ENCODE data around the gene SLC43A2. TPM values are rescaled to one million over a fixed set of nuclear protein-coding genes. Genes with fewer than 3 reads are reported as not detected.

The SLC43A2 gene
- total RNA-seq, 1 donor from 2014 or later, result 2.4 TPM

DNA sequence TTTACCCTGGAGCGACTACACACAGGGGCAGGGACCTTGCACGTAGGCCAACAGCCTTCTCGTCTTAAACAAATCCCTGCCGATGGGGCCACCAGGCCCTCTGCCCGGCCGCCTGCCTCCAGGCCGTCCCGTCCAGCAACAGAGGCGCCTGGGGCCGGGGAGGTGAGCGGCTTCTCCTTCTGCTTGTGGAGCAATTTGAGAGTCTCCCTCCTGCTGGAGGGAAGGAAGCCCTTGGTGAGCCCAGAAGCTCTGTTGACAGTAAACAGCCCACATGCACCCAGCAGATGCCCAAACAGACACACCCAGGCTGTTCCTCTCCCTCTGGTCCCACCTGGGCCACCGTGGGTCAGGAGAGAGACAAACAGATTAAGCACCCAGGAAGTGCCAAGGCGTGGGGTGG is 8.1 kb downstream of the SLC43A2 start:
- TF ChIP-seq, protein P1, sequence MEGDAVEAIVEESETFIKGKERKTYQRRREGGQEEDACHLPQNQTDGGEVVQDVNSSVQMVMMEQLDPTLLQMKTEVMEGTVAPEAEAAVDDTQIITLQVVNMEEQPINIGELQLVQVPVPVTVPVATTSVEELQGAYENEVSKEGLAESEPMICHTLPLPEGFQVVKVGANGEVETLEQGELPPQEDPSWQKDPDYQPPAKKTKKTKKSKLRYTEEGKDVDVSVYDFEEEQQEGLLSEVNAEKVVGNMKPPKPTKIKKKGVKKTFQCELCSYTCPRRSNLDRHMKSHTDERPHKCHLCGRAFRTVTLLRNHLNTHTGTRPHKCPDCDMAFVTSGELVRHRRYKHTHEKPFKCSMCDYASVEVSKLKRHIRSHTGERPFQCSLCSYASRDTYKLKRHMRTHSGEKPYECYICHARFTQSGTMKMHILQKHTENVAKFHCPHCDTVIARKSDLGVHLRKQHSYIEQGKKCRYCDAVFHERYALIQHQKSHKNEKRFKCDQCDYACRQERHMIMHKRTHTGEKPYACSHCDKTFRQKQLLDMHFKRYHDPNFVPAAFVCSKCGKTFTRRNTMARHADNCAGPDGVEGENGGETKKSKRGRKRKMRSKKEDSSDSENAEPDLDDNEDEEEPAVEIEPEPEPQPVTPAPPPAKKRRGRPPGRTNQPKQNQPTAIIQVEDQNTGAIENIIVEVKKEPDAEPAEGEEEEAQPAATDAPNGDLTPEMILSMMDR (IDR thresholded peaks at IDR 0.05; ENCODE audit: insufficient read depth, low read length, severe bottlenecking), result no peak
- FAIRE-seq, result no peak
- DNase-seq (ENCODE audit: low read depth), result no peak
- H3K36me3 ChIP-seq (ENCODE audit: control insufficient read depth, insufficient read depth, low read length), result peaks cover 7% of the 10 kb centered on the region
- no peaks in the 10 kb centered on the region for H3K27me3 ChIP-seq (ENCODE audit: control insufficient read depth, insufficient read depth, low read length)
- no peak overlapping the region for H3K4me3 ChIP-seq (ENCODE audit: low read depth, low read length)

DNA sequence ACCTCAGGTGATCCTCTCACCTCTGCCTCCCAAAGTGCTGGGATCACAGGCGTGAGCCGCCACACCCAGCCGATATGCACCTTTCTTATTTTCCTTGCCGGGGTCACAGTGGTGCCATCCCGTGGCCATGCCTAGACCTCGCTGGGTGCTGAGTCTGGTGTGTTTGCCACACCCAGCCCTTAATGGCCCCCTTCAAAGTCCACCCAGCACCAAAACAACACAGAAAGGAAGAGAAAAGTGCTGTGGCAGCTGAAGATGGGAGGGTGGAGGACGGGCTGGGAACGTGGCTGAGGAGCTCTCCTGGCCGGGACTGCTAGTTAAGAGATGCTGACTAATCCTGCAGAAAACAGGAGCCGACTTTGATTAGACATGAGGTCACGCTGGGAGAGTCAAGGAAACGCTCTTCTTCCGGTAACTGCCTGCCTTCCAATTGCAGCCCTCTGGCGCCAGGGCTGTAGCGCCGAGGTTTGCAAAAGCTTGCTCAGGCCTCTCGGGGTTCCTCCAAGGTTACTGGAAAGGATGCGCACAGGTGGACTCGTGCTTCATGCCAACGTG is 10.9 kb downstream of the SLC43A2 start:
- no peak overlapping the region for H3K4me3 ChIP-seq (ENCODE audit: low read depth, low read length)
- peaks cover 6% of the 10 kb centered on the region for H3K36me3 ChIP-seq (ENCODE audit: control insufficient read depth, insufficient read depth, low read length)
- H3K27me3 ChIP-seq (ENCODE audit: control insufficient read depth, insufficient read depth, low read length), result no peaks in the 10 kb centered on the region
- DNase-seq (ENCODE audit: low read depth), result peak; percentile 55
- FAIRE-seq, result peak; percentile 40
- TF ChIP-seq, protein P1 (IDR thresholded peaks at IDR 0.05; ENCODE audit: insufficient read depth, low read length, severe bottlenecking), result no peak

DNA sequence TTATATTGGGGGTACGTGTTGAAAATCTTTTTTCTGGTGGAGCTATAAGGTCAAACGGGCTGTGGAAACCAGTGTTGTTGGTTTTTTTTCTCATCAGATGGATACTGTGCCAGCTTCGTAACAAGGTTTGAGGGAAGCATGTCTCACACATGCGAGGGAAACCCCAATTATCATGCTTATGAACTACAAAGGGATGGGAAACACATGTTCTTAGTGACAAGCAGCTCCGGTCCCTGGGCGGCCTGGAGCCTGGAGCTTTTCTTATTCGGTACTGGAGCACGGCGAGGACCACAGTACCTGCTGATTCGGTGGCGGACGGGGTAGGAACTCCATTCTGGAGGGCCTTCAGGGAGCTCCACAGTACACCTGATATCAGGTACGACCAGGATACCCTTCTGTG is 12.5 kb downstream of the SLC43A2 start:
- FAIRE-seq, result peak; percentile 36

DNA sequence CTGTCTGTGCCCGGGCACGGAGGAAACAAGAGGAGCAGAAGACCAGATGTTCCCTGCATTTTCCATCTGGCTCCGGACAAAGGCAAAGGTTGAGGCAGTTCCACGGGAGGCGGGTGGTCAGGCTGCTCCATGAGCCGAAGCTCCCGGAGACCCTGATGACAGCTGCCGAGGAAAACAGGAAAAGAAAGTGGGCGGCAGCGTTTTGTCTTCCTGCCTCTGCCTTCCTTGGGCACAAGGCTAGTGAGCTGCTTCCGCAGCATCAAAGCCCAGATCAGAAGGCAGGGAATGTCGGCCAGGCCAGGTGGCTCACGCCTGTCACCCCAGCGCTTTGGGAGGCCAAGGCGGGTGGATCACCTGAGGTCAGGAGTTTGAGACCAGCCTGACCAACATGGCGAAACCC is 16.2 kb downstream of the SLC43A2 start:
- TF ChIP-seq, protein P1 (IDR thresholded peaks at IDR 0.05; ENCODE audit: insufficient read depth, low read length, severe bottlenecking), result no peak
- DNase-seq (ENCODE audit: low read depth), result no peak
- no peak for FAIRE-seq
- Histone ChIP-seq H3K4me3 (ENCODE audit: low read depth, low read length) (no peak overlapping the region), H3K36me3 (ENCODE audit: control insufficient read depth, insufficient read depth, low read length) (peaks cover 5% of the 10 kb centered on the region), H3K27me3 (ENCODE audit: control insufficient read depth, insufficient read depth, low read length) (no peaks in the 10 kb centered on the region)

More for the DNA sequence above, 12.5 kb downstream of the SLC43A2 start:
- no peaks in the 10 kb centered on the region for H3K27me3 ChIP-seq (ENCODE audit: control insufficient read depth, insufficient read depth, low read length)
- peaks cover 6% of the 10 kb centered on the region for H3K36me3 ChIP-seq (ENCODE audit: control insufficient read depth, insufficient read depth, low read length)
- no peak for DNase-seq (ENCODE audit: low read depth)
- H3K4me3 ChIP-seq (ENCODE audit: low read depth, low read length), result no peak overlapping the region
- TF ChIP-seq, protein P1 (IDR thresholded peaks at IDR 0.05; ENCODE audit: insufficient read depth, low read length, severe bottlenecking), result no peak

DNA sequence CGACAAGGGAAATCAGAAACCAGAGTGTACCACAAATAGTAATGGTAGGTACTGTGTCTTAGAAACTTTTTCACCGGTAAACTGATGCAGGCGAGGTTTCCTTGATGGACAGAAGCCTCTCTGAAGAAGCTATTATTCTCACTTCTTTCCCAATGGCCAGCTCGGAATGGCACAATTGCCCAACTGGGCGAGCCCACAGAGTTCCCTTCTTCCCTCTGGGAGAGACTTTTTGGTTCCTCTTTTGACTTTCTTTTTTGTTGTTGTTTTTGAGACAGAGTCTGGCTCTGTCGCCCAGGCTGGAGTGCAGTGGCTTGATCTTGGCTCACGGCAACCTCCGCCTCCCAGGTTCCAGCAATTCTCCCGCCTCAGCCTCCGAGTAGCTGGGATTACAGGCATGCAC is 16.9 kb downstream of the SLC43A2 start:
- H3K27me3 ChIP-seq (ENCODE audit: control insufficient read depth, insufficient read depth, low read length), result no peaks in the 10 kb centered on the region
- peaks cover 5% of the 10 kb centered on the region for H3K36me3 ChIP-seq (ENCODE audit: control insufficient read depth, insufficient read depth, low read length)
- no peak for DNase-seq (ENCODE audit: low read depth)
- FAIRE-seq, result no peak
- no peak overlapping the region for H3K4me3 ChIP-seq (ENCODE audit: low read depth, low read length)
- TF ChIP-seq, protein P1 (IDR thresholded peaks at IDR 0.05; ENCODE audit: insufficient read depth, low read length, severe bottlenecking), result no peak

DNA sequence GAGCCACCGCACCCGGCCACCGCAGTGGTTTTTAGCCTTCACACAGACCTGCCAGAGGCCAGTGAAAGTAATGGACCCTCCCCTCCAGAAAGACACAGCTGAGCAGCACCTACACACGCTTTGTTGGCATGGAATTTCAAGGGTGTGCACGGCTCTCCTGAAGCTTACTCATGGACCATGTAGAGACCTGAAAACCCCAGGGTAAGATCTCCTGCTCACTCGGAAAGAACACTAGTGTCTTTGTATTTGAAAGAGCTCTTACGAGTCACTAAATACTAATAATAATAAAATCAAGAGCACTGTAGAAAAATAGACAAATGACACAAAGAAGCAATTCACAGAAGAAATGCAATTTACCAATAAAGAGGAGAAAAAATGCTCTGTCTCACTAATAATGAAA is 20.0 kb downstream of the SLC43A2 start:
- DNase-seq (ENCODE audit: low read depth) (peak; percentile 75), FAIRE-seq (no peak)
- TF ChIP-seq, protein P1 (IDR thresholded peaks at IDR 0.05; ENCODE audit: insufficient read depth, low read length, severe bottlenecking), result no peak
- H3K4me3 ChIP-seq (ENCODE audit: low read depth, low read length), result no peak overlapping the region
- no peaks in the 10 kb centered on the region for H3K36me3 ChIP-seq (ENCODE audit: control insufficient read depth, insufficient read depth, low read length)
- H3K27me3 ChIP-seq (ENCODE audit: control insufficient read depth, insufficient read depth, low read length), result no peaks in the 10 kb centered on the region

Measured in bronchial epithelial cell (primary cell).